ENCODE measurements around the gene PARD3. TPM values are rescaled to one million over a fixed set of nuclear protein-coding genes. Genes with fewer than 3 reads are reported as not detected.

The PARD3 gene
- total RNA-seq, 1 donor from 2014 or later = 37.5 TPM

GRCh38 chr10:34492081-34492480 lies 323.0 kb downstream of the PARD3 start:
- intact Hi-C loops (cut with DNase I) = no loop called here
- TF ChIP-seq, protein P1, sequence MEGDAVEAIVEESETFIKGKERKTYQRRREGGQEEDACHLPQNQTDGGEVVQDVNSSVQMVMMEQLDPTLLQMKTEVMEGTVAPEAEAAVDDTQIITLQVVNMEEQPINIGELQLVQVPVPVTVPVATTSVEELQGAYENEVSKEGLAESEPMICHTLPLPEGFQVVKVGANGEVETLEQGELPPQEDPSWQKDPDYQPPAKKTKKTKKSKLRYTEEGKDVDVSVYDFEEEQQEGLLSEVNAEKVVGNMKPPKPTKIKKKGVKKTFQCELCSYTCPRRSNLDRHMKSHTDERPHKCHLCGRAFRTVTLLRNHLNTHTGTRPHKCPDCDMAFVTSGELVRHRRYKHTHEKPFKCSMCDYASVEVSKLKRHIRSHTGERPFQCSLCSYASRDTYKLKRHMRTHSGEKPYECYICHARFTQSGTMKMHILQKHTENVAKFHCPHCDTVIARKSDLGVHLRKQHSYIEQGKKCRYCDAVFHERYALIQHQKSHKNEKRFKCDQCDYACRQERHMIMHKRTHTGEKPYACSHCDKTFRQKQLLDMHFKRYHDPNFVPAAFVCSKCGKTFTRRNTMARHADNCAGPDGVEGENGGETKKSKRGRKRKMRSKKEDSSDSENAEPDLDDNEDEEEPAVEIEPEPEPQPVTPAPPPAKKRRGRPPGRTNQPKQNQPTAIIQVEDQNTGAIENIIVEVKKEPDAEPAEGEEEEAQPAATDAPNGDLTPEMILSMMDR (IDR thresholded peaks at IDR 0.05) = no peak

GRCh38 chr10:34491678-34492077 lies 323.4 kb downstream of the PARD3 start:
- no peak for DNase-seq (ENCODE audit: low spot score in 2 of 2)
- H3K36me3 ChIP-seq = no peaks in the 10 kb centered on the region
- H3K27ac ChIP-seq = no peak overlapping the region
- intact Hi-C loops (cut with DNase I) = no loop called here
- H3K4me1 ChIP-seq = no peaks in the 10 kb centered on the region
- H3K9me3 ChIP-seq = no peaks in the 10 kb centered on the region
- H3K27me3 ChIP-seq = no peaks in the 10 kb centered on the region
- H3K4me3 ChIP-seq = no peak overlapping the region
- TF ChIP-seq, protein P1 (IDR thresholded peaks at IDR 0.05) = no peak

More at GRCh38 chr10:34492081-34492480, 323.0 kb downstream of the PARD3 start:
- Histone ChIP-seq H3K4me3 (no peak overlapping the region), H3K27ac (no peak overlapping the region), H3K4me1 (no peaks in the 10 kb centered on the region), H3K27me3 (no peaks in the 10 kb centered on the region), H3K36me3 (no peaks in the 10 kb centered on the region), H3K9me3 (no peaks in the 10 kb centered on the region)
- no peak for DNase-seq (ENCODE audit: low spot score in 2 of 2)

DNA sequence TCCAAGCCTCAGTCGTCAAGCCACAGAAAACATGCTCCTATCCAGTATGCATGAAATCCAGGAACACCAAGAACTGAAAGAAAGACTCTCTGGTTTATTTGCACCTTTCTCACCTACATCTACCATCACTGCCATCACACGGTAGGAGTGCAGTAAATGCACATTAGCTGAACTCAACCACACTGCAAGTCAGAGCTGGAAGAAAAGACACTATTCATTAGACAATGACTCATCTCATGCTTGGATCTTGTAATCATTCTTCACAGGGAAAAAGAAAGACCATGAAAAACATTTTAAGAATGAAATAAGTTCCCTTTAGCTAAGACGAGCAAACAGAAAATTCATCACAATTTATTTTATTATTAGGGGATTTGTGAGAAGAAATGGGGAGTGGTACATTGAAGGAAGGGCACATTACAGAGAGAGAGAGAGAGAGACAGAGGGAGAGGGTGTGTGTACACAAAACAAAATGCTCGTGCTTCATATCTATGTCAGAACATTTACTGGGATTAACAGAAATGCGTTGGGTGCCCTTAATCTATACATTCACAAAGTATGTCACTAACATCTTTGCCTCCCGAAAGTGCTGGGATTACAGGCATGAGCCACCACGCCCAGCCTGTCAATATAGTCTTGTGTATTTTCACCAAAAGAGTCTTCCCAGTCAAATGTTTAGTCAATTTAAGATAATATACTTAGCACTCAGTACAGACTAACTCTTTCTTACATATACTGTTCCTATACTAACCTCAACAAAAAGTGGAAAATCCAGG lies 324.9 kb downstream of the PARD3 start:
- H3K9me3 ChIP-seq = no peaks in the 10 kb centered on the region
- TF ChIP-seq, protein P1 (IDR thresholded peaks at IDR 0.05) = no peak
- DNase-seq (ENCODE audit: low spot score in 2 of 2) = no peak
- intact Hi-C loops (cut with DNase I) = no loop called here
- no peak overlapping the region for H3K4me3 ChIP-seq
- no peak overlapping the region for H3K27ac ChIP-seq
- H3K27me3 ChIP-seq = no peaks in the 10 kb centered on the region
- H3K36me3 ChIP-seq = no peaks in the 10 kb centered on the region
- H3K4me1 ChIP-seq = no peaks in the 10 kb centered on the region

- H3K9me3 ChIP-seq = no peaks in the 10 kb centered on the region
- DNase-seq (ENCODE audit: low spot score in 2 of 2) = no peak
- H3K4me3 ChIP-seq = no peak overlapping the region
- no peaks in the 10 kb centered on the region for H3K4me1 ChIP-seq
- intact Hi-C loops (cut with DNase I) = no loop called here
- TF ChIP-seq, protein P1 (IDR thresholded peaks at IDR 0.05) = no peak
- H3K27ac ChIP-seq = no peak overlapping the region
- no peaks in the 10 kb centered on the region for H3K36me3 ChIP-seq
- no peaks in the 10 kb centered on the region for H3K27me3 ChIP-seq
Observed at GRCh38 chr10:34489411-34489810, 325.7 kb downstream of the PARD3 start.

GRCh38 chr10:34488476-34489130 lies 326.5 kb downstream of the PARD3 start:
- Histone ChIP-seq H3K4me1 (no peaks in the 10 kb centered on the region), H3K27ac (no peak overlapping the region), H3K9me3 (no peaks in the 10 kb centered on the region), H3K27me3 (no peaks in the 10 kb centered on the region), H3K4me3 (no peak overlapping the region), H3K36me3 (no peaks in the 10 kb centered on the region)
- intact Hi-C loops (cut with DNase I) = no loop called here
- TF ChIP-seq, protein P1 (IDR thresholded peaks at IDR 0.05) = no peak
- DNase-seq (ENCODE audit: low spot score in 2 of 2) = no peak
